Measurements from ENCODE around the gene MRGPRF.

MRGPRF gene

GRCh38 chr11:69018924-69019323 is 5.9 kb upstream of the MRGPRF start:
- no peak for DNase-seq

- DNase-seq = no peak
Observed at GRCh38 chr11:69017951-69018350, 4.9 kb upstream of the MRGPRF start.

- DNase-seq = no peak
Observed at GRCh38 chr11:69014898-69015549, 2.0 kb upstream of the MRGPRF start.

- DNase-seq = peak; percentile 13
Observed at GRCh38 chr11:69014084-69014851, 1.2 kb upstream of the MRGPRF start.

GRCh38 chr11:69012092-69013008 is 696 bp downstream of the MRGPRF start:
- no peak for DNase-seq

- no peak for DNase-seq
Observed at GRCh38 chr11:69011624-69012091, 1.4 kb downstream of the MRGPRF start.

- peak; percentile 59 for DNase-seq
Observed at GRCh38 chr11:69010964-69011623, 2.0 kb downstream of the MRGPRF start.

- DNase-seq = no peak
Observed at GRCh38 chr11:69010361-69010891, 2.6 kb downstream of the MRGPRF start.

- DNase-seq = no peak
Observed at GRCh38 chr11:69009441-69010211, 3.4 kb downstream of the MRGPRF start.

- no peak for DNase-seq
Observed at GRCh38 chr11:69008737-69009440, 4.2 kb downstream of the MRGPRF start.

GRCh38 chr11:69007975-69008381 is 5.1 kb downstream of the MRGPRF start:
- no peak for DNase-seq

GRCh38 chr11:69006816-69007215 is 6.2 kb downstream of the MRGPRF start:
- no peak for DNase-seq

- no peak for DNase-seq
Observed at GRCh38 chr11:69005631-69006368, 7.2 kb downstream of the MRGPRF start.

- DNase-seq = no peak
Observed at GRCh38 chr11:69005183-69005630, 7.8 kb downstream of the MRGPRF start.

GRCh38 chr11:69004411-69005182 is 8.4 kb downstream of the MRGPRF start:
- no peak for DNase-seq

GRCh38 chr11:69003866-69004367 is 9.1 kb downstream of the MRGPRF start:
- DNase-seq = no peak

GRCh38 chr11:69003301-69003865 is 9.7 kb downstream of the MRGPRF start:
- no peak for DNase-seq

GRCh38 chr11:69002570-69003231 is 10.3 kb downstream of the MRGPRF start:
- DNase-seq = no peak

All from NCI-H510A (cell line).